ENCODE data around the gene NRSN2.

NRSN2 gene

GRCh38 chr20:346640-347316, at the start of gene NRSN2:
Gene NRSN2 (plus strand): TSS chr20:347111. CDS start chr20:349644, 2,533 bp downstream.
- peak within 1 kb of the TSS; percentile 92 to 97 for H3K4me3 Mint-ChIP-seq
- peaks cover 6% of the 10 kb centered on the region for H3K27me3 Mint-ChIP-seq
- peaks cover 19% of the 10 kb centered on the region for H3K4me1 Mint-ChIP-seq
- peak within 1 kb of the TSS; percentile 51 to 95 for H3K27ac Mint-ChIP-seq
- ATAC-seq (peak; percentile 58), DNase-seq (peak; percentile 40 to 41)
- H3K9me3 Mint-ChIP-seq, result peaks cover 0 to 2% of the 10 kb centered on the region in 2 donors

GRCh38 chr20:297925-298775, 48.8 kb upstream of the NRSN2 start:
- peak overlapping the region; percentile 97 to 99 for H3K27ac Mint-ChIP-seq

GRCh38 chr20:298776-299391, 48.0 kb upstream of the NRSN2 start:
- Mint-ChIP-seq H3K27ac (peak overlapping the region; percentile 97 to 99), H3K27me3 (no peaks in the 10 kb centered on the region), H3K9me3 (no peaks in the 10 kb centered on the region), H3K4me1 (peaks cover 45% of the 10 kb centered on the region), H3K4me3 (peak overlapping the region; percentile 92 to 99)
- DNase-seq (no peak), ATAC-seq (no peak)

More at GRCh38 chr20:297925-298775, 48.8 kb upstream of the NRSN2 start:
- H3K4me3 Mint-ChIP-seq, result peak overlapping the region; percentile 92 to 99
- peaks cover 45% of the 10 kb centered on the region for H3K4me1 Mint-ChIP-seq
- ATAC-seq (peak; percentile 53), DNase-seq (peak; percentile 43 to 59)
- H3K9me3 Mint-ChIP-seq, result no peaks in the 10 kb centered on the region
- H3K27me3 Mint-ChIP-seq, result no peaks in the 10 kb centered on the region

- DNase-seq (no peak), ATAC-seq (no peak)
- peaks cover 45% of the 10 kb centered on the region for H3K4me1 Mint-ChIP-seq
- H3K27me3 Mint-ChIP-seq, result no peaks in the 10 kb centered on the region
- no peaks in the 10 kb centered on the region for H3K9me3 Mint-ChIP-seq
- peak overlapping the region; percentile 71 to 92 for H3K4me3 Mint-ChIP-seq
- H3K27ac Mint-ChIP-seq, result peak overlapping the region in 1 of 2 donors; percentile 8
These were observed 46.4 kb upstream of the NRSN2 start for GRCh38 chr20:300345-300990.

- Mint-ChIP-seq H3K27me3 (no peaks in the 10 kb centered on the region), H3K9me3 (no peaks in the 10 kb centered on the region), H3K27ac (no peak overlapping the region), H3K4me1 (peaks cover 31% of the 10 kb centered on the region), H3K4me3 (no peak overlapping the region)
- DNase-seq, result no peak
- peak; percentile 42 for ATAC-seq
These were observed 44.7 kb upstream of the NRSN2 start for GRCh38 chr20:301886-302848.

GRCh38 chr20:305745-306144, 41.2 kb upstream of the NRSN2 start:
- no peak overlapping the region for H3K4me3 Mint-ChIP-seq
- no peaks in the 10 kb centered on the region for H3K27me3 Mint-ChIP-seq
- H3K4me1 Mint-ChIP-seq, result peaks cover 29% of the 10 kb centered on the region
- ATAC-seq (no peak), DNase-seq (no peak)
- no peak overlapping the region for H3K27ac Mint-ChIP-seq
- H3K9me3 Mint-ChIP-seq, result no peaks in the 10 kb centered on the region

GRCh38 chr20:308427-309038, 38.4 kb upstream of the NRSN2 start:
- no peaks in the 10 kb centered on the region for H3K27me3 Mint-ChIP-seq
- no peak overlapping the region for H3K27ac Mint-ChIP-seq
- H3K9me3 Mint-ChIP-seq, result no peaks in the 10 kb centered on the region
- H3K4me1 Mint-ChIP-seq, result peaks cover 17% of the 10 kb centered on the region
- DNase-seq (no peak), ATAC-seq (no peak)
- H3K4me3 Mint-ChIP-seq, result no peak overlapping the region

GRCh38 chr20:309306-309840, 37.5 kb upstream of the NRSN2 start:
- Mint-ChIP-seq H3K9me3 (no peaks in the 10 kb centered on the region), H3K4me3 (peak overlapping the region; percentile 20 to 92), H3K4me1 (peaks cover 21% of the 10 kb centered on the region), H3K27me3 (no peaks in the 10 kb centered on the region), H3K27ac (peak overlapping the region in 1 of 2 donors; percentile 75)
- no peak for DNase-seq
- ATAC-seq, result no peak

- ATAC-seq (peak; percentile 100), DNase-seq (peak; percentile 86 to 95)
- Mint-ChIP-seq H3K4me1 (peaks cover 21% of the 10 kb centered on the region), H3K27me3 (no peaks in the 10 kb centered on the region), H3K27ac (peak overlapping the region; percentile 74 to 90), H3K9me3 (no peaks in the 10 kb centered on the region), H3K4me3 (peak overlapping the region; percentile 88 to 92)
These were observed 36.9 kb upstream of the NRSN2 start for GRCh38 chr20:309841-310644.

- Mint-ChIP-seq H3K27me3 (no peaks in the 10 kb centered on the region), H3K4me3 (peak overlapping the region; percentile 88 to 92)
These were observed 36.3 kb upstream of the NRSN2 start for GRCh38 chr20:310645-311044.

GRCh38 chr20:311609-312008, 35.3 kb upstream of the NRSN2 start:
- no peak for ATAC-seq
- H3K27me3 Mint-ChIP-seq, result no peaks in the 10 kb centered on the region
- H3K9me3 Mint-ChIP-seq, result no peaks in the 10 kb centered on the region
- no peak overlapping the region for H3K27ac Mint-ChIP-seq
- peak overlapping the region; percentile 21 to 27 for H3K4me3 Mint-ChIP-seq
- no peak for DNase-seq
- peaks cover 21% of the 10 kb centered on the region for H3K4me1 Mint-ChIP-seq

More at GRCh38 chr20:310645-311044, 36.3 kb upstream of the NRSN2 start:
- ATAC-seq (no peak), DNase-seq (no peak)
- Mint-ChIP-seq H3K9me3 (no peaks in the 10 kb centered on the region), H3K27ac (peak overlapping the region in 1 of 2 donors; percentile 74), H3K4me1 (peaks cover 21% of the 10 kb centered on the region)

- ATAC-seq (no peak), DNase-seq (no peak)
- H3K4me3 Mint-ChIP-seq, result no peak overlapping the region
- H3K27me3 Mint-ChIP-seq, result no peaks in the 10 kb centered on the region
- no peaks in the 10 kb centered on the region for H3K9me3 Mint-ChIP-seq
- H3K4me1 Mint-ChIP-seq, result peaks cover 21% of the 10 kb centered on the region
- H3K27ac Mint-ChIP-seq, result no peak overlapping the region
These were observed 34.8 kb upstream of the NRSN2 start for GRCh38 chr20:312067-312466.

GRCh38 chr20:312866-313265, 34.0 kb upstream of the NRSN2 start:
- H3K4me1 Mint-ChIP-seq, result peaks cover 21% of the 10 kb centered on the region
- no peak overlapping the region for H3K27ac Mint-ChIP-seq
- no peak for DNase-seq
- no peaks in the 10 kb centered on the region for H3K9me3 Mint-ChIP-seq
- ATAC-seq, result no peak
- H3K27me3 Mint-ChIP-seq, result no peaks in the 10 kb centered on the region
- no peak overlapping the region for H3K4me3 Mint-ChIP-seq

All from stimulated activated naive CD8-positive, alpha-beta T cell treated with anti-CD3 and anti-CD28 coated beads, Interleukin-15, amount 100 ng/mL, for 72 hours (primary cell).